Large intestine (tissue), 3 donors: ENCODE data around the gene REX1BD. TPM values are rescaled to one million over a fixed set of nuclear protein-coding genes. Genes with fewer than 3 reads are reported as not detected.
"Not testable (repeated sequence)": the region's sequence is repeated elsewhere in the genome, so short reads cannot be mapped to it uniquely, and the experiment has no call there.

ENCODE experiments used
- DNase-seq, 2 donors: peaks; one replicate each; pipeline versions ENCODE4 v3.0.0 to v3.0.0-alpha.2; 2013
- H3K27ac ChIP-seq: one replicate; pipeline ENCODE4 v1.5.1; 2013; ENCODE audit warnings: low read length
- H3K27me3 ChIP-seq: 2 replicates; pipeline ENCODE4 v1.6.1; 2013; ENCODE audit warnings: low read length; ENCODE audit not compliant: control insufficient read depth, insufficient read depth
- H3K36me3 ChIP-seq: 2 replicates; pipeline ENCODE4 v1.6.1; 2013; ENCODE audit warnings: low read length; ENCODE audit not compliant: control insufficient read depth, insufficient read depth
- H3K4me1 ChIP-seq: one replicate; pipeline ENCODE4 v1.6.1; 2013; ENCODE audit warnings: low read length; ENCODE audit not compliant: control insufficient read depth, insufficient read depth
- H3K4me3 ChIP-seq: one replicate; pipeline ENCODE4 v1.5.1; 2013; ENCODE audit warnings: low read length
- H3K9me3 ChIP-seq: one replicate; pipeline ENCODE4 v1.6.1; 2013; ENCODE audit warnings: mild to moderate bottlenecking, low read depth, low read length, moderate library complexity; ENCODE audit not compliant: control insufficient read depth
- WGBS: methylation state at CpG from one replicate; pipeline ENCODE4 v1.1.5; 2013; ENCODE audit warnings: low lambda C conversion rate; ENCODE audit not compliant: insufficient coverage; 5-methylcytosine and 5-hydroxymethylcytosine counted together
- polyA plus RNA-seq: library from polyadenylated mRNA; unstranded; fragments of 120-200 nt; gene quantifications from one replicate; pipeline ENCODE4 v1.2.1, GENCODE V29; 2013

REX1BD gene
- polyA plus RNA-seq, 1 donor = 47.2 TPM

- no CpG with 5 or more reads among the region's 15 CpGs for WGBS
- H3K27me3 ChIP-seq = peaks cover 84% of the 10 kb centered on the region
- not testable (repeated sequence) for DNase-seq
Observed at GRCh38 chr19:18600692-18601397, 12.2 kb downstream of the REX1BD start.

GRCh38 chr19:18601875-18602274 lies 13.3 kb downstream of the REX1BD start:
- Histone ChIP-seq H3K36me3 (no peaks in the 10 kb centered on the region), H3K27ac (no peak overlapping the region), H3K9me3 (peaks cover 6% of the 10 kb centered on the region), H3K4me1 (no peaks in the 10 kb centered on the region), H3K4me3 (no peak overlapping the region), H3K27me3 (peaks cover 79% of the 10 kb centered on the region)
- whole genome bisulfite sequencing = no CpG with 5 or more reads among the region's 4 CpGs
- no peak for DNase-seq

More at GRCh38 chr19:18600692-18601397, 12.2 kb downstream of the REX1BD start:
- not testable (repeated sequence) for H3K4me1 ChIP-seq, H3K9me3 ChIP-seq, H3K27ac ChIP-seq, H3K36me3 ChIP-seq, H3K4me3 ChIP-seq

- Histone ChIP-seq H3K4me3 (no peak overlapping the region), H3K27me3 (peaks cover 80% of the 10 kb centered on the region), H3K36me3 (no peaks in the 10 kb centered on the region), H3K4me1 (peaks cover 4% of the 10 kb centered on the region), H3K27ac (no peak overlapping the region), H3K9me3 (peaks cover 11% of the 10 kb centered on the region)
- DNase-seq = no peak
- WGBS = no CpG with 5 or more reads among the region's 32 CpGs
Observed at GRCh38 chr19:18603255-18603957, 14.8 kb downstream of the REX1BD start.

- peaks cover 14% of the 10 kb centered on the region for H3K9me3 ChIP-seq
- H3K27me3 ChIP-seq = peaks cover 80% of the 10 kb centered on the region
- WGBS = no CpG with 5 or more reads among the region's 26 CpGs
- H3K27ac ChIP-seq = no peak overlapping the region
- H3K4me3 ChIP-seq = no peak overlapping the region
- no peaks in the 10 kb centered on the region for H3K36me3 ChIP-seq
- DNase-seq = no peak
- H3K4me1 ChIP-seq = peaks cover 4% of the 10 kb centered on the region
Observed at GRCh38 chr19:18603958-18604819, 15.6 kb downstream of the REX1BD start.

- DNase-seq = no peak
- Histone ChIP-seq H3K9me3 (peaks cover 14% of the 10 kb centered on the region), H3K4me1 (peaks cover 4% of the 10 kb centered on the region), H3K27ac (no peak overlapping the region), H3K4me3 (no peak overlapping the region), H3K36me3 (no peaks in the 10 kb centered on the region), H3K27me3 (peaks cover 80% of the 10 kb centered on the region)
- WGBS = no CpG with 5 or more reads among the region's 10 CpGs
Observed at GRCh38 chr19:18604820-18605159, 16.2 kb downstream of the REX1BD start.

- no CpG with 5 or more reads among the region's 17 CpGs for WGBS
- H3K27me3 ChIP-seq = peaks cover 82% of the 10 kb centered on the region
- no peak overlapping the region for H3K4me3 ChIP-seq
- peaks cover 4% of the 10 kb centered on the region for H3K4me1 ChIP-seq
- H3K27ac ChIP-seq = no peak overlapping the region
- DNase-seq = no peak
- peaks cover 14% of the 10 kb centered on the region for H3K9me3 ChIP-seq
- no peaks in the 10 kb centered on the region for H3K36me3 ChIP-seq
Observed at GRCh38 chr19:18605196-18605545, 16.6 kb downstream of the REX1BD start.

GRCh38 chr19:18605546-18606280 lies 17.1 kb downstream of the REX1BD start:
- H3K36me3 ChIP-seq = no peaks in the 10 kb centered on the region
- peaks cover 17% of the 10 kb centered on the region for H3K9me3 ChIP-seq
- DNase-seq = no peak
- no peak overlapping the region for H3K27ac ChIP-seq
- no CpG with 5 or more reads among the region's 65 CpGs for WGBS
- H3K27me3 ChIP-seq = peaks cover 88% of the 10 kb centered on the region
- no peak overlapping the region for H3K4me3 ChIP-seq
- H3K4me1 ChIP-seq = peaks cover 4% of the 10 kb centered on the region

GRCh38 chr19:18606281-18607225 lies 18.0 kb downstream of the REX1BD start, which contains the start of gene CRLF1:
TSS of gene CRLF1 (minus strand) at chr19:18606799. CDS start at chr19:18606656, 143 bp downstream.
- no peak within 1 kb of the TSS for H3K4me3 ChIP-seq
- no CpG with 5 or more reads among the region's 116 CpGs for WGBS
- peaks cover 93% of the 10 kb centered on the region for H3K27me3 ChIP-seq
- peaks cover 17% of the 10 kb centered on the region for H3K9me3 ChIP-seq
- no peak within 1 kb of the TSS for H3K27ac ChIP-seq
- H3K36me3 ChIP-seq = no peaks in the 10 kb centered on the region
- no peak for DNase-seq
- H3K4me1 ChIP-seq = peaks cover 10% of the 10 kb centered on the region
